Neural progenitor cell (in vitro differentiated cells): ENCODE results near the gene PRR22.

Source experiments
- EZH2 ChIP-seq: fragments of 200-600 bp; sonication (generic); IDR thresholded peaks from 2 replicates; pipeline ENCODE4 v1.6.1; 2017; ENCODE audit warnings: antibody characterized with exemption, mild to moderate bottlenecking, moderate library complexity
- EZH2phosphoT487 ChIP-seq: fragments of 200-600 bp; sonication (generic); IDR thresholded peaks from 2 replicates; pipeline ENCODE4 v1.6.1; 2017; ENCODE audit warnings: antibody characterized with exemption
- TF ChIP-seq, protein P1 (sequence below): fragments of 200-600 bp; sonication (generic); IDR thresholded peaks from 2 replicates; pipeline ENCODE4 v1.5.1; 2017; ENCODE audit warnings: antibody characterized with exemption, mild to moderate bottlenecking

- TF ChIP-seq, protein P1, sequence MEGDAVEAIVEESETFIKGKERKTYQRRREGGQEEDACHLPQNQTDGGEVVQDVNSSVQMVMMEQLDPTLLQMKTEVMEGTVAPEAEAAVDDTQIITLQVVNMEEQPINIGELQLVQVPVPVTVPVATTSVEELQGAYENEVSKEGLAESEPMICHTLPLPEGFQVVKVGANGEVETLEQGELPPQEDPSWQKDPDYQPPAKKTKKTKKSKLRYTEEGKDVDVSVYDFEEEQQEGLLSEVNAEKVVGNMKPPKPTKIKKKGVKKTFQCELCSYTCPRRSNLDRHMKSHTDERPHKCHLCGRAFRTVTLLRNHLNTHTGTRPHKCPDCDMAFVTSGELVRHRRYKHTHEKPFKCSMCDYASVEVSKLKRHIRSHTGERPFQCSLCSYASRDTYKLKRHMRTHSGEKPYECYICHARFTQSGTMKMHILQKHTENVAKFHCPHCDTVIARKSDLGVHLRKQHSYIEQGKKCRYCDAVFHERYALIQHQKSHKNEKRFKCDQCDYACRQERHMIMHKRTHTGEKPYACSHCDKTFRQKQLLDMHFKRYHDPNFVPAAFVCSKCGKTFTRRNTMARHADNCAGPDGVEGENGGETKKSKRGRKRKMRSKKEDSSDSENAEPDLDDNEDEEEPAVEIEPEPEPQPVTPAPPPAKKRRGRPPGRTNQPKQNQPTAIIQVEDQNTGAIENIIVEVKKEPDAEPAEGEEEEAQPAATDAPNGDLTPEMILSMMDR: no peak
- TF ChIP-seq EZH2 (no peak), EZH2phosphoT487 (no peak)
Observed at GRCh38 chr19:5824751-5825150, 40.2 kb upstream of the PRR22 start.
